ENCODE results near the gene ATP2A1.

Gene ATP2A1

GRCh38 chr16:28879261-28879840 lies 1.1 kb downstream of the ATP2A1 start (continued):
- no peak for TF ChIP-seq PBX3 (CRISPR knock-in tag; IDR thresholded peaks at IDR 0.05)
- TF ChIP-seq PRDM10 (tag by site-specific recombination; IDR thresholded peaks at IDR 0.05), result peak; percentile 61
- TF ChIP-seq ZNF48 (tag by site-specific recombination; IDR thresholded peaks at IDR 0.05), result no peak
- TF ChIP-seq ZNF777 (tag by site-specific recombination; IDR thresholded peaks at IDR 0.05; ENCODE audit: borderline replicate concordance), result peak; percentile 69; the same call in 1 of the 2 replicates
- TF ChIP-seq ZNF184 (tag by site-specific recombination; IDR thresholded peaks at IDR 0.05), result no peak
- no peak for TF ChIP-seq ZNF404 (tag by site-specific recombination; IDR thresholded peaks at IDR 0.05)
- TF ChIP-seq ZNF335 (tag by site-specific recombination; conservative IDR thresholded peaks at IDR 0.05), result no peak
- no peak for TF ChIP-seq KLF1 (tag by site-specific recombination; IDR thresholded peaks at IDR 0.05)
- no peak for TF ChIP-seq ZNF174 (tag by site-specific recombination; IDR thresholded peaks at IDR 0.05)
- TF ChIP-seq FEZF1 (tag by site-specific recombination; IDR thresholded peaks at IDR 0.05), result no peak
- TF ChIP-seq SP7 (tag by site-specific recombination; IDR thresholded peaks at IDR 0.05), result no peak
- TF ChIP-seq ZSCAN18 (tag by site-specific recombination; IDR thresholded peaks at IDR 0.05), result no peak
- TF ChIP-seq ZNF510 (tag by site-specific recombination; IDR thresholded peaks at IDR 0.05; ENCODE audit: insufficient replicate concordance), result no peak
- TF ChIP-seq ZFHX2 (tag by site-specific recombination; conservative IDR thresholded peaks at IDR 0.05), result peak; percentile 40
- no peak for TF ChIP-seq ZNF366 (tag by site-specific recombination; conservative IDR thresholded peaks at IDR 0.05)
- peak; percentile 76 for TF ChIP-seq GLIS1 (tag by site-specific recombination; IDR thresholded peaks at IDR 0.05)
- peak; percentile 72 for TF ChIP-seq PATZ1 (tag by site-specific recombination; IDR thresholded peaks at IDR 0.05)
- TF ChIP-seq ZNF626 (tag by site-specific recombination; IDR thresholded peaks at IDR 0.05), result no peak
- TF ChIP-seq ZNF704 (tag by site-specific recombination; IDR thresholded peaks at IDR 0.05), result no peak
- TF ChIP-seq YY1 (tag by site-specific recombination; IDR thresholded peaks at IDR 0.05), result no peak
- TF ChIP-seq ZNF837 (tag by site-specific recombination; IDR thresholded peaks at IDR 0.05), result no peak
- TF ChIP-seq, protein P1, sequence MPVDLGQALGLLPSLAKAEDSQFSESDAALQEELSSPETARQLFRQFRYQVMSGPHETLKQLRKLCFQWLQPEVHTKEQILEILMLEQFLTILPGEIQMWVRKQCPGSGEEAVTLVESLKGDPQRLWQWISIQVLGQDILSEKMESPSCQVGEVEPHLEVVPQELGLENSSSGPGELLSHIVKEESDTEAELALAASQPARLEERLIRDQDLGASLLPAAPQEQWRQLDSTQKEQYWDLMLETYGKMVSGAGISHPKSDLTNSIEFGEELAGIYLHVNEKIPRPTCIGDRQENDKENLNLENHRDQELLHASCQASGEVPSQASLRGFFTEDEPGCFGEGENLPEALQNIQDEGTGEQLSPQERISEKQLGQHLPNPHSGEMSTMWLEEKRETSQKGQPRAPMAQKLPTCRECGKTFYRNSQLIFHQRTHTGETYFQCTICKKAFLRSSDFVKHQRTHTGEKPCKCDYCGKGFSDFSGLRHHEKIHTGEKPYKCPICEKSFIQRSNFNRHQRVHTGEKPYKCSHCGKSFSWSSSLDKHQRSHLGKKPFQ (tag by site-specific recombination; IDR thresholded peaks at IDR 0.05), result no peak
- TF ChIP-seq SCRT1 (tag by site-specific recombination; IDR thresholded peaks at IDR 0.05; ENCODE audit: borderline replicate concordance), result no peak
- TF ChIP-seq YY2 (tag by site-specific recombination; IDR thresholded peaks at IDR 0.05), result no peak
- no peak for TF ChIP-seq ZNF292 (tag by site-specific recombination; IDR thresholded peaks at IDR 0.05; ENCODE audit: borderline replicate concordance, low read depth)
